DOHH2 (cell line): ENCODE data around the gene PPP1CC.

Experiments used
- H3F3A ChIP-seq: fragments of 200-600 bp; sonication (generic), shearing (Covaris generic); 2 replicates; pipeline ENCODE4 v1.6.0; 2016; ENCODE audit warnings: antibody characterized with exemption, mild to moderate bottlenecking; ENCODE audit not compliant: control insufficient read depth, insufficient read depth
- H3K27ac ChIP-seq: fragments of 200-600 bp; sonication (generic); 2 replicates; pipeline ENCODE4 v1.5.1; 2014; ENCODE audit warnings: low read depth, mild to moderate bottlenecking, low read length, moderate library complexity
- H3K27me3 ChIP-seq: fragments of 200-600 bp; sonication (generic); 2 replicates; pipeline ENCODE4 v1.6.1; 2014; ENCODE audit warnings: mild to moderate bottlenecking, low read length, mixed read lengths; ENCODE audit not compliant: control insufficient read depth
- H3K36me3 ChIP-seq: fragments of 200-600 bp; sonication (generic); 2 replicates; pipeline ENCODE4 v1.6.1; 2014; ENCODE audit warnings: mild to moderate bottlenecking, low read length, moderate library complexity, mixed read lengths; ENCODE audit not compliant: control insufficient read depth
- H3K4me1 ChIP-seq: fragments of 200-600 bp; sonication (generic); 2 replicates; pipeline ENCODE4 v1.6.1; 2014; ENCODE audit warnings: mild to moderate bottlenecking, low read length, mixed read lengths; ENCODE audit not compliant: control insufficient read depth
- H3K4me2 ChIP-seq: fragments of 200-600 bp; sonication (generic); 2 replicates; pipeline ENCODE4 v1.6.0; 2014; ENCODE audit warnings: mild to moderate bottlenecking, low read length, moderate library complexity
- H3K4me3 ChIP-seq: fragments of 200-600 bp; sonication (generic); 2 replicates; pipeline ENCODE4 v1.5.1; 2014; ENCODE audit warnings: mild to moderate bottlenecking, low read length, mixed read lengths
- H3K79me2 ChIP-seq: fragments of 200-600 bp; sonication (generic); 2 replicates; pipeline ENCODE4 v1.6.1; 2014; ENCODE audit warnings: mild to moderate bottlenecking, low read length, mixed read lengths; ENCODE audit not compliant: control insufficient read depth
- H3K9me2 ChIP-seq: fragments of 200-600 bp; sonication (generic); replicated peaks from 2 replicates; pipeline ENCODE4 v1.6.1; 2014; ENCODE audit warnings: mild to moderate bottlenecking, low read length, mixed read lengths; ENCODE audit not compliant: control insufficient read depth
- H3K9me3 ChIP-seq: fragments of 200-600 bp; sonication (generic); 2 replicates; pipeline ENCODE4 v1.6.1; 2014; ENCODE audit warnings: antibody characterized with exemption, low read length, mixed read lengths; ENCODE audit not compliant: control insufficient read depth, insufficient read depth
- H4K20me1 ChIP-seq: fragments of 200-600 bp; sonication (generic); 2 replicates; pipeline ENCODE4 v1.6.0; 2014; ENCODE audit warnings: low read depth, mild to moderate bottlenecking, antibody characterized with exemption, low read length, moderate library complexity; ENCODE audit not compliant: control insufficient read depth, insufficient read depth
- CTCF ChIP-seq: fragments of 200-600 bp; sonication (generic); IDR thresholded peaks from one replicate; pipeline ENCODE4 v1.5.1; 2014; ENCODE audit warnings: antibody characterized with exemption, mild to moderate bottlenecking, low read depth, low read length; ENCODE audit not compliant: poor library complexity, severe bottlenecking
- EZH2phosphoT487 ChIP-seq: fragments of 200-600 bp; sonication (generic); IDR thresholded peaks from 2 replicates; pipeline ENCODE4 v1.6.1; 2017; ENCODE audit warnings: borderline replicate concordance, mild to moderate bottlenecking, antibody characterized with exemption, low read length, moderate library complexity, mixed read lengths

The PPP1CC gene

GRCh38 chr12:110746550-110746949, 3.9 kb upstream of the PPP1CC start:
- Histone ChIP-seq H3K9me3 (no peaks in the 10 kb centered on the region), H3K9me2 (no peaks in the 10 kb centered on the region), H3K79me2 (peaks cover 21% of the 10 kb centered on the region), H3K4me1 (peaks cover 11% of the 10 kb centered on the region), H3K4me3 (no peak overlapping the region), H3K4me2 (no peak overlapping the region), H3K27me3 (no peaks in the 10 kb centered on the region), H3K36me3 (peaks cover 11% of the 10 kb centered on the region), H4K20me1 (peaks cover 5% of the 10 kb centered on the region), H3F3A (no peaks in the 10 kb centered on the region; the same call in 1 of the 2 replicates), H3K27ac (no peak overlapping the region)
- no peak for TF ChIP-seq EZH2phosphoT487
- no peak for TF ChIP-seq CTCF

GRCh38 chr12:110745542-110746284, 3.0 kb upstream of the PPP1CC start:
- TF ChIP-seq CTCF (no peak), EZH2phosphoT487 (no peak)
- Histone ChIP-seq H4K20me1 (peaks cover 13% of the 10 kb centered on the region), H3K27ac (no peak overlapping the region), H3K4me3 (no peak overlapping the region), H3K27me3 (no peaks in the 10 kb centered on the region), H3K4me1 (peaks cover 15% of the 10 kb centered on the region), H3K36me3 (peaks cover 19% of the 10 kb centered on the region), H3K4me2 (no peak overlapping the region), H3K79me2 (peaks cover 30% of the 10 kb centered on the region), H3F3A (peaks cover 3% of the 10 kb centered on the region; the same call in 1 of the 2 replicates), H3K9me3 (no peaks in the 10 kb centered on the region), H3K9me2 (no peaks in the 10 kb centered on the region)

GRCh38 chr12:110744601-110745264, 2.0 kb upstream of the PPP1CC start:
- H3K36me3 ChIP-seq: peaks cover 28% of the 10 kb centered on the region
- no peaks in the 10 kb centered on the region for H3K9me2 ChIP-seq
- TF ChIP-seq CTCF (no peak), EZH2phosphoT487 (no peak)
- H3K9me3 ChIP-seq: no peaks in the 10 kb centered on the region
- H3K27ac ChIP-seq: no peak overlapping the region
- H3K27me3 ChIP-seq: no peaks in the 10 kb centered on the region
- H3K4me1 ChIP-seq: peaks cover 23% of the 10 kb centered on the region
- H4K20me1 ChIP-seq: peaks cover 21% of the 10 kb centered on the region
- H3K4me2 ChIP-seq: no peak overlapping the region
- peaks cover 40% of the 10 kb centered on the region for H3K79me2 ChIP-seq
- H3K4me3 ChIP-seq: no peak overlapping the region
- H3F3A ChIP-seq: peaks cover 5% of the 10 kb centered on the region; the same call in 1 of the 2 replicates
